AG04449 (cell line): Measurements from ENCODE around the gene TRMT44.
"Not testable (repeated sequence)": the region's sequence is repeated elsewhere in the genome, so short reads cannot be mapped to it uniquely, and the experiment has no call there.

ENCODE experiments used
- CTCF ChIA-PET: fragments of 350-600 bp; formaldehyde crosslinking; extraction: SDS; loops from one replicate; lab custom pipeline; 2021; ENCODE audit warnings: antibody characterized with exemption; lab: Yijun Ruan, JAX
- POLR2A ChIA-PET: fragments of 400-600, 350-600 bp; formaldehyde crosslinking; extraction: SDS; loops from one replicate; lab custom pipeline; 2020; ENCODE audit warnings: antibody characterized with exemption, inconsistent platforms; lab: Yijun Ruan, JAX
- DNase-seq: peaks from one replicate; pipeline ENCODE4 v3.0.0-alpha.2; 2010; ENCODE audit warnings: low read depth, low spot score
- H3K4me3 ChIP-seq: 2 replicates; pipeline ENCODE4 v1.5.1; 2011; ENCODE audit warnings: low read depth, mild to moderate bottlenecking, control low read depth, low read length
- CTCF ChIP-seq: IDR thresholded peaks from one replicate; pipeline ENCODE4 v1.5.1; 2011; ENCODE audit warnings: mild to moderate bottlenecking, moderate library complexity, low read length, control low read depth, inconsistent platforms; ENCODE audit not compliant: insufficient read depth; ENCODE audit errors: missing control alignments

Gene TRMT44

GRCh38 chr4:8478801-8479744 lies 38.5 kb downstream of the TRMT44 start:
- TF ChIP-seq CTCF: no peak
- DNase-seq: no peak
- H3K4me3 ChIP-seq: no peak overlapping the region
- POLR2A ChIA-PET: no interaction called here
- CTCF ChIA-PET: interaction anchor here (1.0 to 3.1 kb wide), 4 partner anchors 9 to 115 kb away, joined by 3 to 13 read pairs (median 4); no protein-coding TSS in a partner anchor

GRCh38 chr4:8480221-8480620 lies 39.6 kb downstream of the TRMT44 start:
- POLR2A ChIA-PET: no interaction called here
- CTCF ChIA-PET: interaction anchor here (1.2 to 3.1 kb wide), 3 partner anchors 12 to 113 kb away, joined by 3 to 13 read pairs (median 4); no protein-coding TSS in a partner anchor
- no peak for TF ChIP-seq CTCF

GRCh38 chr4:8486643-8487042 lies 46.1 kb downstream of the TRMT44 start:
- POLR2A ChIA-PET, H3K4me3 ChIP-seq, DNase-seq, CTCF ChIA-PET: not testable (repeated sequence)

More at GRCh38 chr4:8480221-8480620, 39.6 kb downstream of the TRMT44 start:
- H3K4me3 ChIP-seq: no peak overlapping the region
- DNase-seq: no peak

GRCh38 chr4:8488791-8489369 lies 48.3 kb downstream of the TRMT44 start:
- CTCF ChIA-PET: interaction anchor here (1.0 kb wide), 1 partner anchor 37 kb away, joined by 3 read pairs; no protein-coding TSS in a partner anchor
- POLR2A ChIA-PET: no interaction called here
- DNase-seq: no peak
- H3K4me3 ChIP-seq: no peak overlapping the region
- TF ChIP-seq CTCF: no peak

GRCh38 chr4:8491478-8491877 lies 50.9 kb downstream of the TRMT44 start:
- CTCF ChIA-PET, H3K4me3 ChIP-seq, POLR2A ChIA-PET, DNase-seq: not testable (repeated sequence)

GRCh38 chr4:8492174-8492573 lies 51.6 kb downstream of the TRMT44 start:
- POLR2A ChIA-PET: no interaction called here

More at GRCh38 chr4:8492174-8492573, 51.6 kb downstream of the TRMT44 start:
- no peak overlapping the region for H3K4me3 ChIP-seq
- no peak for DNase-seq
- CTCF ChIA-PET: interaction anchor here (2.0 kb wide), 1 partner anchor 23 kb away, joined by 13 read pairs; no protein-coding TSS in a partner anchor
- no peak for TF ChIP-seq CTCF
